Measurements from ENCODE around the gene RBM24. TPM values are rescaled to one million over a fixed set of nuclear protein-coding genes. Genes with fewer than 3 reads are reported as not detected.
A peak's percentile ranks its signal among the peaks of the same experiment; 100 is the strongest.

Gene RBM24
- total RNA-seq, 3 donors from 2014 or later, result 2.6 to 8.3 (median 6.8) TPM

GRCh38 chr6:17268114-17268513 is 13.0 kb upstream of the RBM24 start:
- ATAC-seq (no peak), DNase-seq (no peak)
- intact Hi-C loops (cut with DNase I, micrococcal nuclease), result no loop called here

GRCh38 chr6:17269840-17270239 is 11.3 kb upstream of the RBM24 start:
- H3K36me3 ChIP-seq (ENCODE audit: low read depth), result no peaks in the 10 kb centered on the region
- H3K4me1 ChIP-seq (ENCODE audit: low read depth), result peaks cover 9% of the 10 kb centered on the region
- no peak overlapping the region for H3K4me3 ChIP-seq
- H3K9me3 ChIP-seq, result no peaks in the 10 kb centered on the region
- no peak for TF ChIP-seq CTCF (IDR thresholded peaks at IDR 0.05)
- DNase-seq (no peak), ATAC-seq (no peak)
- intact Hi-C loops (cut with DNase I, micrococcal nuclease), result no loop called here

More at GRCh38 chr6:17268114-17268513, 13.0 kb upstream of the RBM24 start:
- Histone ChIP-seq H3K36me3 (ENCODE audit: low read depth) (no peaks in the 10 kb centered on the region), H3K9me3 (no peaks in the 10 kb centered on the region), H3K4me1 (ENCODE audit: low read depth) (peaks cover 9% of the 10 kb centered on the region), H3K4me3 (no peak overlapping the region)
- TF ChIP-seq CTCF (IDR thresholded peaks at IDR 0.05), result no peak

- Histone ChIP-seq H3K4me3 (no peak overlapping the region), H3K36me3 (ENCODE audit: low read depth) (no peaks in the 10 kb centered on the region), H3K4me1 (ENCODE audit: low read depth) (peaks cover 9% of the 10 kb centered on the region), H3K9me3 (no peaks in the 10 kb centered on the region)
- ATAC-seq, result peak; percentile 95
- TF ChIP-seq CTCF (IDR thresholded peaks at IDR 0.05), result no peak
- peak in 1 of 3 donors; percentile 64 for DNase-seq
- intact Hi-C loops (cut with DNase I, micrococcal nuclease), result no loop called here
Observed at GRCh38 chr6:17271628-17272027, 9.5 kb upstream of the RBM24 start.

- H3K36me3 ChIP-seq (ENCODE audit: low read depth), result no peaks in the 10 kb centered on the region
- ATAC-seq (no peak), DNase-seq (no peak)
- intact Hi-C loops (cut with DNase I, micrococcal nuclease), result no loop called here
- TF ChIP-seq CTCF (IDR thresholded peaks at IDR 0.05), result no peak
- no peak overlapping the region for H3K4me3 ChIP-seq
- H3K9me3 ChIP-seq, result no peaks in the 10 kb centered on the region
- peaks cover 4% of the 10 kb centered on the region for H3K4me1 ChIP-seq (ENCODE audit: low read depth)
Observed at GRCh38 chr6:17276766-17277165, 4.4 kb upstream of the RBM24 start.

GRCh38 chr6:17277256-17277655 is 3.9 kb upstream of the RBM24 start:
- no peaks in the 10 kb centered on the region for H3K4me1 ChIP-seq (ENCODE audit: low read depth)
- TF ChIP-seq CTCF (IDR thresholded peaks at IDR 0.05), result no peak
- no peak for DNase-seq
- no peaks in the 10 kb centered on the region for H3K36me3 ChIP-seq (ENCODE audit: low read depth)
- intact Hi-C loops (cut with DNase I, micrococcal nuclease), result no loop called here
- H3K4me3 ChIP-seq, result no peak overlapping the region
- H3K9me3 ChIP-seq, result no peaks in the 10 kb centered on the region
- no peak for ATAC-seq
